HepG2 (cell line): ENCODE measurements around the gene SMG5. TPM values are rescaled to one million over a fixed set of nuclear protein-coding genes. Genes with fewer than 3 reads are reported as not detected.

Source experiments
- ATAC-seq: fragments of 200-7000 bp; cut with Tn5 transposase; 3 replicates; pipeline ENCODE4 v1.9.1; 2020; ENCODE audit warnings: mild to moderate bottlenecking, moderate library complexity
- BruUV-seq: library from RNA; stranded (reverse); fragments of 400-500 nt; replicated peaks from 2 replicates; lab custom pipeline; 2021; lab: Mats Ljungman, UMichigan
- CTCF ChIA-PET: fragments of 300-600 bp; formaldehyde crosslinking; extraction: SDS; loops from one replicate; lab custom pipeline; 2021; ENCODE audit warnings: low total read pairs, inconsistent platforms, low intra/inter-chr PET ratio; lab: Yijun Ruan, JAX
- POLR2A ChIA-PET: fragments of 350-600 bp; sonication (Branson Sonifier 250); formaldehyde crosslinking; loops from one replicate; lab custom pipeline; 2020; ENCODE audit warnings: antibody characterized with exemption, inconsistent platforms; lab: Yijun Ruan, JAX
- DNase-seq: peaks from one replicate; pipeline ENCODE4 v3.0.0-alpha.2; 2015; ENCODE audit warnings: low spot score
- FAIRE-seq: peaks from 3 replicates; lab custom pipeline; 2011; peaks lifted over from hg19 to GRCh38; lab: Jason Lieb, UNC
- H2AFZ ChIP-seq: one replicate; pipeline ENCODE4 v1.6.1; 2011; ENCODE audit warnings: low read length, inconsistent platforms
- H3K27ac ChIP-seq: fragments of 300-600 bp; 3 replicates; pipeline ENCODE4 v1.8.0; 2011; ENCODE audit warnings: mixed run types, mild to moderate bottlenecking, mixed read lengths, low read length, inconsistent platforms; ENCODE audit not compliant: insufficient read depth; ENCODE audit errors: extremely low read length
- H3K27me3 ChIP-seq, 2 experiments: fragments of 200-600 bp in 1 of 2; 2 replicates in 1 of 2; 3 replicates in 1 of 2; pipeline versions ENCODE4 v1.6.0 to v1.8.0; 2011; ENCODE audit warnings: low read length in 2 of 2, mild to moderate bottlenecking in 2 of 2, moderate library complexity in 2 of 2, inconsistent platforms in 1 of 2; ENCODE audit not compliant: insufficient read depth in 2 of 2, control insufficient read depth in 1 of 2
- H3K36me3 ChIP-seq, 2 experiments: fragments of 200-600 bp in 1 of 2; replicated peaks in 1 of 2; 2 replicates in 1 of 2; 3 replicates in 1 of 2; pipeline versions ENCODE4 v1.5.1 to v1.8.0; 2011; ENCODE audit warnings: low read length in 2 of 2, inconsistent platforms in 1 of 2; ENCODE audit not compliant: insufficient read depth in 2 of 2, control insufficient read depth in 1 of 2
- H3K4me1 ChIP-seq: 2 replicates; pipeline ENCODE4 v1.5.1; 2012; ENCODE audit warnings: low read length, inconsistent platforms; ENCODE audit not compliant: insufficient read depth
- H3K4me2 ChIP-seq: 2 replicates; pipeline ENCODE4 v1.6.0; 2011; ENCODE audit warnings: low read depth, low read length, inconsistent platforms
- H3K4me3 ChIP-seq, 3 experiments: fragments of 200-600 bp in 1 of 3; sonication (generic), shearing (Covaris generic) in 1 of 3; replicated peaks in 1 of 3; 2 replicates each; pipeline ENCODE4 v1.5.1; 2011 to 2016; ENCODE audit warnings: low read length in 3 of 3, inconsistent platforms in 2 of 3, low read depth in 2 of 3, mild to moderate bottlenecking in 2 of 3, control low read depth in 1 of 3, mixed read lengths in 1 of 3; ENCODE audit not compliant: insufficient read depth in 1 of 3
- H3K79me2 ChIP-seq: one replicate; pipeline ENCODE4 v1.6.1; 2011; ENCODE audit warnings: low read length, inconsistent platforms; ENCODE audit not compliant: insufficient read depth
- H3K9ac ChIP-seq: 2 replicates; pipeline ENCODE4 v1.6.0; 2011; ENCODE audit warnings: mild to moderate bottlenecking, low read depth, low read length, inconsistent platforms; ENCODE audit not compliant: insufficient read depth
- H3K9me3 ChIP-seq: 2 replicates; pipeline ENCODE4 v1.5.1; 2012; ENCODE audit warnings: mild to moderate bottlenecking, low read length
- H4K20me1 ChIP-seq: 2 replicates; pipeline ENCODE4 v1.6.0; 2011; ENCODE audit warnings: inconsistent platforms, mild to moderate bottlenecking, low read length, moderate library complexity; ENCODE audit not compliant: insufficient read depth
- AGO2 ChIP-seq: fragments of 200-400 bp; formaldehyde crosslinking; optimal IDR thresholded peaks from 2 replicates; pipeline ENCODE3; 2017; ENCODE audit warnings: mild to moderate bottlenecking, low read depth, low read length, moderate library complexity
- KAT8 ChIP-seq: IDR thresholded peaks from 2 replicates; pipeline ENCODE4 v1.6.1; 2016; ENCODE audit warnings: missing genetic modification reagents, missing compliant biosample characterization
- RBFOX2 ChIP-seq: fragments of 200-400 bp; formaldehyde crosslinking; IDR thresholded peaks from 2 replicates; pipeline ENCODE4 v1.6.1; 2017; ENCODE audit warnings: low read depth, mild to moderate bottlenecking, low read length
- SPEN ChIP-seq: sonication (generic); formaldehyde crosslinking; IDR thresholded peaks from 2 replicates; pipeline ENCODE4 v1.5.1; 2020; ENCODE audit warnings: low read depth, mild to moderate bottlenecking, missing genetic modification reagents
- ZIK1 ChIP-seq: sonication (generic); formaldehyde crosslinking; IDR thresholded peaks from 2 replicates; pipeline ENCODE4 v1.5.0; 2020; ENCODE audit warnings: mild to moderate bottlenecking, low read depth, missing genetic modification reagents, borderline replicate concordance
- ZNF160 ChIP-seq: sonication (generic); formaldehyde crosslinking; IDR thresholded peaks from 2 replicates; pipeline ENCODE4 v1.8.0; 2022; ENCODE audit warnings: mild to moderate bottlenecking, inconsistent platforms, missing genetic modification reagents
- WGBS: methylation state at CpG from one replicate; pipeline ENCODE4 v1.1.6; 2017; ENCODE audit warnings: low lambda C conversion rate; 5-methylcytosine and 5-hydroxymethylcytosine counted together
- in situ Hi-C: cut with HindIII; loops from 2 replicates; pipeline ENCODE4 v1.10.0; 2017; ENCODE audit warnings: low pct_unique_long_range_greater_than_20kb; ENCODE audit not compliant: extremely low pct_ligation_motif_present
- intact Hi-C: fragments of 100-400 bp; cut with micrococcal nuclease; formaldehyde crosslinking; loops from one replicate; pipeline ENCODE4 v1.10.0; 2022; ENCODE audit not compliant: unreplicated experiment
- polyA plus RNA-seq, 8 experiments: library from polyadenylated mRNA; depleted of rRNA in 3 of 8; stranded (reverse) in 7 of 8; unstranded in 1 of 8; fragments of >200 nt; fragmentation: Illumina TruSeq in 4 of 8; extraction: Trizol in 4 of 8; gene quantifications; 2 replicates each; pipeline versions ENCODE4 v1.2.1 to v1.2.3, GENCODE V29; 2011 to 2016; ENCODE audit warnings: low read depth in 4 of 8, missing spikeins in 1 of 8, mixed read lengths in 1 of 8; ENCODE audit not compliant: insufficient read depth in 1 of 8
- total RNA-seq, 5 experiments: library from RNA; depleted of rRNA; stranded (reverse); fragments of >200 nt; fragmentation: Illumina TruSeq; extraction: Trizol; gene quantifications; 2 replicates each; pipeline ENCODE4 v1.2.3, GENCODE V29; 2016; ENCODE audit warnings: low read depth in 1 of 5

SMG5 gene
- total and polyA plus RNA-seq, 2 of the 13 experiments (the other 11 are each of a cell fraction or from before 2014, with no cell fraction given) = 50.5 to 84.0 TPM

- Histone ChIP-seq H3K27me3 (no peaks in the 10 kb centered on the region; a peak in 1 of 5 replicates), H3K9me3 (no peaks in the 10 kb centered on the region), H3K9ac (no peak overlapping the region), H3K36me3 (peaks cover 2 to 3% of the 10 kb centered on the region in 2 experiments; a peak in 2 of 5 replicates), H3K79me2 (peaks cover 23% of the 10 kb centered on the region), H3K27ac (no peak overlapping the region), H3K4me2 (no peak overlapping the region), H4K20me1 (peaks cover 6% of the 10 kb centered on the region; the same call in 1 of the 2 replicates), H3K4me1 (peaks cover 19% of the 10 kb centered on the region), H3K4me3 (no peak overlapping the region), H2AFZ (no peak overlapping the region)
- in situ Hi-C loops (no loop called here), intact Hi-C loops (no loop called here)
- no peak for FAIRE-seq
- whole genome bisulfite sequencing = 94% methylated on average over 8 of the region's 8 CpGs
- ChIA-PET POLR2A (interaction anchor here (0.7 kb wide), 1 partner anchor 14 kb away, joined by 3 read pairs; no protein-coding TSS in a partner anchor), CTCF (no interaction called here)
- no peak for DNase-seq
- TF ChIP-seq ZIK1 (CRISPR knock-in tag) = no peak
- no peak for TF ChIP-seq SPEN (CRISPR knock-in tag)
- no peak for TF ChIP-seq KAT8 (CRISPR knock-in tag)
- BruUV-seq = no TSS peak
- no peak for ATAC-seq
These were observed 3.4 kb upstream of the SMG5 start for GRCh38 chr1:156286061-156286460.

GRCh38 chr1:156285437-156285836 is 2.8 kb upstream of the SMG5 start:
- no peaks in the 10 kb centered on the region; a peak in 1 of 5 replicates for H3K27me3 ChIP-seq
- no peak overlapping the region for H3K9ac ChIP-seq
- H3K9me3 ChIP-seq = no peaks in the 10 kb centered on the region
- no peak overlapping the region for H3K27ac ChIP-seq
- peaks cover 29% of the 10 kb centered on the region for H3K79me2 ChIP-seq
- in situ Hi-C loops (no loop called here), intact Hi-C loops (no loop called here)
- no peak for DNase-seq
- H3K4me1 ChIP-seq = peaks cover 25% of the 10 kb centered on the region
- no peak for FAIRE-seq
- H3K4me3 ChIP-seq = no peak overlapping the region
- no TSS peak for BruUV-seq
- H3K4me2 ChIP-seq = no peak overlapping the region
- no peak overlapping the region for H2AFZ ChIP-seq
- WGBS = 100% methylated on average over 3 of the region's 21 CpGs
- H4K20me1 ChIP-seq = peaks cover 11% of the 10 kb centered on the region
- no peak for ATAC-seq
- no peak for TF ChIP-seq ZNF160 (CRISPR knock-in tag)
- TF ChIP-seq AGO2 = peak; percentile 49
- 0 out of 2 replicates have a peak, but pooled peaks have one; percentile 17 for TF ChIP-seq RBFOX2
- TF ChIP-seq, all 625 proteins: peak for 2
- ChIA-PET POLR2A (interaction anchor here (0.7 to 7.1 kb wide), 2 partner anchors 9 to 13 kb away, joined by 3 to 115 read pairs; partner anchors contain the start of genes GLMP and VHLL), CTCF (no interaction called here)
- peaks cover 2 to 3% of the 10 kb centered on the region in 2 experiments; a peak in 2 of 5 replicates for H3K36me3 ChIP-seq
